PC-3 (cell line): Measurements from ENCODE around the gene NOMO2. TPM values are rescaled to one million over a fixed set of nuclear protein-coding genes. Genes with fewer than 3 reads are reported as not detected.
"Not testable (repeated sequence)": the region's sequence is repeated elsewhere in the genome, so short reads cannot be mapped to it uniquely, and the experiment has no call there.

Source experiments
- ATAC-seq: fragments of 200-7000 bp; cut with Tn5 transposase; 2 replicates; pipeline ENCODE4 v1.9.1; 2020; ENCODE audit warnings: mild to moderate bottlenecking, moderate library complexity
- BruUV-seq: library from RNA; stranded (reverse); fragments of 400-500 nt; replicated peaks from 2 replicates; lab custom pipeline; 2021; lab: Mats Ljungman, UMichigan
- CTCF ChIA-PET: fragments of 300-600 bp; sonication (Branson Sonifier 250); formaldehyde crosslinking; loops from one replicate; lab custom pipeline; 2022; ENCODE audit warnings: antibody characterized with exemption; lab: Charles Lee
- POLR2A ChIA-PET: fragments of 300-600 bp; sonication (Branson Sonifier 250); formaldehyde crosslinking; loops from one replicate; lab custom pipeline; 2022; ENCODE audit warnings: antibody characterized with exemption; ENCODE audit not compliant: unreplicated experiment; lab: Charles Lee
- DNase-seq: peaks from one replicate; pipeline ENCODE4 v3.0.0-alpha.2; 2015
- H2AFZ ChIP-seq: fragments of 300-600 bp; sonication (generic); 2 replicates; pipeline ENCODE4 v1.6.0; 2016; ENCODE audit warnings: antibody characterized with exemption, low read length
- H3F3A ChIP-seq: fragments of 300-600 bp; sonication (generic); one replicate; pipeline ENCODE4 v1.6.0; 2017; ENCODE audit warnings: antibody characterized with exemption, low read length, control low read depth, mild to moderate bottlenecking; ENCODE audit not compliant: unreplicated experiment
- H3K27ac ChIP-seq: fragments of 300-600 bp; sonication (generic); 2 replicates; pipeline ENCODE4 v1.5.1; 2016; ENCODE audit warnings: mild to moderate bottlenecking, low read length
- H3K27me3 ChIP-seq: fragments of 300-600 bp; sonication (generic); 2 replicates; pipeline ENCODE4 v1.6.1; 2016; ENCODE audit warnings: low read length, mixed read lengths
- H3K36me3 ChIP-seq: fragments of 300-600 bp; sonication (generic); 2 replicates; pipeline ENCODE4 v1.6.1; 2016; ENCODE audit warnings: low read depth, mixed run types, low read length, mixed read lengths
- H3K4me1 ChIP-seq: fragments of 300-600 bp; sonication (generic); 2 replicates; pipeline ENCODE4 v1.5.1; 2016; ENCODE audit warnings: low read length; ENCODE audit not compliant: insufficient read depth
- H3K4me2 ChIP-seq: fragments of 300-600 bp; sonication (generic); 2 replicates; pipeline ENCODE4 v1.6.0; 2016; ENCODE audit warnings: low read length
- H3K4me3 ChIP-seq: fragments of 300-600 bp; sonication (generic); 2 replicates; pipeline ENCODE4 v1.5.1; 2016; ENCODE audit warnings: mild to moderate bottlenecking, low read length, mixed read lengths
- H3K79me2 ChIP-seq: fragments of 300-600 bp; sonication (generic); 2 replicates; pipeline ENCODE4 v1.6.1; 2017; ENCODE audit warnings: low read length, mixed read lengths
- H3K9ac ChIP-seq: fragments of 300-600 bp; sonication (generic); 2 replicates; pipeline ENCODE4 v1.6.0; 2016; ENCODE audit warnings: mild to moderate bottlenecking, low read length
- H3K9me2 ChIP-seq: fragments of 300-600 bp; sonication (generic); replicated peaks from 2 replicates; pipeline ENCODE4 v1.6.1; 2016; ENCODE audit warnings: mixed run types, low read length, mixed read lengths
- H3K9me3 ChIP-seq: fragments of 300-600 bp; sonication (generic); 2 replicates; pipeline ENCODE4 v1.6.1; 2016; ENCODE audit warnings: low read length, mixed read lengths
- H4K20me1 ChIP-seq: fragments of 300-600 bp; sonication (generic); 2 replicates; pipeline ENCODE4 v1.6.1; 2016; ENCODE audit warnings: low read length, mixed read lengths
- intact Hi-C: fragments of 100-400 bp; cut with micrococcal nuclease; formaldehyde crosslinking; loops from 2 replicates; pipeline ENCODE4 v1.9.0; 2023
- total RNA-seq: library from RNA; depleted of rRNA; stranded (reverse); fragments of >200 nt; gene quantifications from 2 replicates; pipeline ENCODE4 v1.2.3, GENCODE V29; 2014

NOMO2 gene
- total RNA-seq, 1 experiment from 2014 or later: 121 TPM

DNA sequence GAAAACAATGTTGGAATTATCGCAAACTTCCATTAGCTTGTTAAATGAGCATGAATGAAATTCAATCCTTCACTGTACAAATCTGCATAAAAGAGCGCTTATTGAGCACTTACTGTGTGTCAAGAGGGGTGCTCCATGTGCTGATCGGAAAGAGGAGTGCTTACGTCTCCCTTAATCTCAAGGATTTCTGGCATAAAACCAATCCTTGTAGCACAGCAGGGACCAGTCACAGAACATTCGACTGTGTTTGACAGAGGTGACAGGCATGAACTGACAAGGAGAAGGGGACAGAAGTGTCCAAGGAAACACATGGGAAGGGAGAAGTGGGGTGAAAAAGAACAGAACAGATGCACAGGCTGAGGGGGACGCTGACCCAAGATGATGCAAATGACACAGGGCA, 14.5 kb downstream of the NOMO2 start:
- BruUV-seq, H3K27ac ChIP-seq, H3K79me2 ChIP-seq: not testable (repeated sequence)

DNA sequence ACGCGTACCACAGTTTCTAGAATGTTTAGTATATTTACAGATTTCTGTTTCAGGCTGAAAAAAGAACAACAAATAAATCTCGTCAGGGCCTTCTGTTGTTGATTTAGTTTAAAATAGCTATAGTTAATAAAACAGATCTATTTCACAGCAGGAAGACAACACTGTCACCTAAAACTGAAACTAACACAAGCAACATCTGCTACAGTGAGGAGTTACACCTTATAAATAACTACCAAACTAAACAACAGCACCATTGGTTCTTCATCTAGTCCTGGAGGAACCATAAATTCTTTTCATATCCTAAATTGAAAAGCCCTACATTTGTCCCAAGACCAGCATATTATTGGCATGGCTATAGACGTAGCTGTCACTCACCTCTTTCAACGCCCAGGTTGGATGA, 15.0 kb downstream of the NOMO2 start:
- H3K9ac ChIP-seq, BruUV-seq, H3K9me3 ChIP-seq, H3K4me3 ChIP-seq, ATAC-seq, H3K36me3 ChIP-seq, H2AFZ ChIP-seq, H3K9me2 ChIP-seq, H4K20me1 ChIP-seq, CTCF ChIA-PET, H3K79me2 ChIP-seq, DNase-seq, H3K27ac ChIP-seq, POLR2A ChIA-PET, H3F3A ChIP-seq, H3K4me1 ChIP-seq, intact Hi-C loops, H3K27me3 ChIP-seq, H3K4me2 ChIP-seq: not testable (repeated sequence)

More for the DNA sequence above, 14.5 kb downstream of the NOMO2 start:
- intact Hi-C loops, H3K4me3 ChIP-seq, H3K9me3 ChIP-seq, H3F3A ChIP-seq, H3K9me2 ChIP-seq, H3K27me3 ChIP-seq, H3K4me1 ChIP-seq, POLR2A ChIA-PET, H4K20me1 ChIP-seq, H3K9ac ChIP-seq, H3K36me3 ChIP-seq, DNase-seq, ATAC-seq, H3K4me2 ChIP-seq, CTCF ChIA-PET, H2AFZ ChIP-seq: not testable (repeated sequence)

DNA sequence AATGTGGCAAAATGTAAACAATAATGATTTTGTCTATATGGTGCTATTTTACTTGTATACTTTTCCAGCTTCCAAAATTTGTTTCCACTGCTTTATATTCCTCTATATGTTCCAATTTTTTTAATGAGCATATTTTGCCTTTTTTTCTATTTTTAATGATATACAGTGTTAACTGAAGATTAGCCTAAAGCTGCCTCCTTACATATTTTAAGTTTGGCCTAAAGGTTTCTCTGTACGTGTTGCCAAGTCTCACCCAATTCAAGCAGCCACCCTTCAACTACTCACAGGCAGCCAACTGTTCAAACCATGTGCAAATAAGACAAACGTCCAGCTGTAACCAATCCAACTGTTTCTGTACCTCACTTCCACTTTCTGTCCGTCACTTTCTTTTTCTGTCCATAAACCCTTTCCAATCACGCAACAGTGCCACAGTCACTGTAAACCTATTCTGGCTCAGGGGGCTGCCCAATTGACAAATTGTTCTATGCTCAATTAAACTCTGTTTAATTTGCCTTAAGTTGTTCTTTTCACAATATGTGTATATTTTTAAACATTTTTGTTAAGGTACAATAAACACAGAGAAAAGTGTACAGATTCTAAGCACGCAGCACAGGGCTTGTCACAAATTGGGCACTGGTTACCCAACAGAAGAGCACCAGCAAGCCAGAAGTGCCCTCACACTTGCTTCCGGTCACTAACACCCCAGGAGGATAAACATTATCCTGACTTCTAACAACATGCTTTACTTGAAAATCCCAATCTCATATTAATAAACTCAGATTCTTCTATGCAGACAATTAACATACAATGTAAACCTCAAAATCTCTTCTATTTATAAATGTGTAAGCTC, 17.4 kb downstream of the NOMO2 start:
- H4K20me1 ChIP-seq, H2AFZ ChIP-seq, POLR2A ChIA-PET, H3K79me2 ChIP-seq, H3K9me3 ChIP-seq, H3K9me2 ChIP-seq, H3K27me3 ChIP-seq, H3K36me3 ChIP-seq, H3K4me2 ChIP-seq, DNase-seq, CTCF ChIA-PET, H3K4me1 ChIP-seq, H3K27ac ChIP-seq, intact Hi-C loops, H3K9ac ChIP-seq, H3F3A ChIP-seq, H3K4me3 ChIP-seq, BruUV-seq, ATAC-seq: not testable (repeated sequence)

DNA sequence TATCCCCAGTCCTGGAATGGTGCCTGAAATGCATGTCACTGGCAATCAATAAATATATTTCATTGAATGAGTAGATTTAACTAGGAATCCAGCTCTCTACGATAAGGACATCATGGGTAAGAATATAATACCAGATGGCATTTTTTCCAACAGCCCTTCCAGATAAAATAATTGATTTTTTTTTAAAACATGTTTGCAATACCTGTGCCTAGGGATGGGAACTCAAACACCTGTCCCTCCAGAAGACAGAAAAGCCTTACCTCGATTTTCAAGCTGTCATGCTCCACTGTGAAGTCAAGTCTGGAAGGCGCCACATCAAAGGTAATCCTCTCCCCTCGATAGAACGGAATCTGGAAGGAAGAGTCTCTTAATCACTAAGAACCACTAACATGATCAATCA, 20.0 kb downstream of the NOMO2 start:
- BruUV-seq, H3K27ac ChIP-seq, H3K4me2 ChIP-seq, H2AFZ ChIP-seq, H3K9me3 ChIP-seq, H3F3A ChIP-seq, H3K27me3 ChIP-seq, ATAC-seq, DNase-seq, POLR2A ChIA-PET, H3K36me3 ChIP-seq, H3K9me2 ChIP-seq, CTCF ChIA-PET, H3K79me2 ChIP-seq, H3K4me1 ChIP-seq, H3K9ac ChIP-seq, H4K20me1 ChIP-seq, H3K4me3 ChIP-seq, intact Hi-C loops: not testable (repeated sequence)
